ENCODE data around the gene ADPRHL1. TPM values are rescaled to one million over a fixed set of nuclear protein-coding genes. Genes with fewer than 3 reads are reported as not detected.

Gene ADPRHL1
- total RNA-seq, 1 experiment from 2014 or later = 1.5 TPM

DNA sequence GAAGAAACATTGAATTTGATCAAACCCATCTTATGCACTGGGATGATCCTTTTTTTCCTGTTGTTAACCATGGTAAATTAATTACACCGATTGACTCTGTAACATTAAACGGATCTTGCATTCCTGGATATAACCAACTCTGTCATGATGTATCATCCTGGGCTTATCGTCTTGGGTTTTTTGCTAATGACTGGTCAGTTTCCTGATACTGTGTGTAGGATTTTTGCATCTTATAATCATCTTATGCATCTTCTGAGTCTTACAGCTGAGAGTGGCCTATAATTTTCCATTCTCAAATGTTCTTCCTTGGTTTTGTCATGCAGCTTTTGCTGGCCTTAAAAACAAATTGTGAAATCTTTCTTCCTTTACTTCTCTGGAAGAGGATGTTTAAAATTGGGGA, 24.4 kb upstream of the ADPRHL1 start (continued):
- no peak for TF ChIP-seq STAT6 (CRISPR knock-in tag; conservative IDR thresholded peaks at IDR 0.05; ENCODE audit: low read depth)
- no peak for TF ChIP-seq NFYB (CRISPR knock-in tag; conservative IDR thresholded peaks at IDR 0.05; ENCODE audit: low read depth)
- TF ChIP-seq, protein P1, sequence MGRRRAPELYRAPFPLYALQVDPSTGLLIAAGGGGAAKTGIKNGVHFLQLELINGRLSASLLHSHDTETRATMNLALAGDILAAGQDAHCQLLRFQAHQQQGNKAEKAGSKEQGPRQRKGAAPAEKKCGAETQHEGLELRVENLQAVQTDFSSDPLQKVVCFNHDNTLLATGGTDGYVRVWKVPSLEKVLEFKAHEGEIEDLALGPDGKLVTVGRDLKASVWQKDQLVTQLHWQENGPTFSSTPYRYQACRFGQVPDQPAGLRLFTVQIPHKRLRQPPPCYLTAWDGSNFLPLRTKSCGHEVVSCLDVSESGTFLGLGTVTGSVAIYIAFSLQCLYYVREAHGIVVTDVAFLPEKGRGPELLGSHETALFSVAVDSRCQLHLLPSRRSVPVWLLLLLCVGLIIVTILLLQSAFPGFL (CRISPR knock-in tag; IDR thresholded peaks at IDR 0.05; ENCODE audit: borderline replicate concordance) = no peak

GRCh38 chr13:113476811-113477210, 23.5 kb upstream of the ADPRHL1 start:
- TF ChIP-seq PRRX2 (CRISPR knock-in tag; IDR thresholded peaks at IDR 0.05) (no peak), SP1 (CRISPR knock-in tag; conservative IDR thresholded peaks at IDR 0.05) (no peak), OVOL2 (CRISPR knock-in tag; IDR thresholded peaks at IDR 0.05; ENCODE audit: borderline replicate concordance) (no peak), NFE2L1 (CRISPR knock-in tag; IDR thresholded peaks at IDR 0.05) (no peak), STAT6 (CRISPR knock-in tag; conservative IDR thresholded peaks at IDR 0.05; ENCODE audit: low read depth) (no peak), JAZF1 (CRISPR knock-in tag; IDR thresholded peaks at IDR 0.05) (no peak), TP53 (CRISPR knock-in tag; IDR thresholded peaks at IDR 0.05) (no peak)
- TF ChIP-seq, protein P2, sequence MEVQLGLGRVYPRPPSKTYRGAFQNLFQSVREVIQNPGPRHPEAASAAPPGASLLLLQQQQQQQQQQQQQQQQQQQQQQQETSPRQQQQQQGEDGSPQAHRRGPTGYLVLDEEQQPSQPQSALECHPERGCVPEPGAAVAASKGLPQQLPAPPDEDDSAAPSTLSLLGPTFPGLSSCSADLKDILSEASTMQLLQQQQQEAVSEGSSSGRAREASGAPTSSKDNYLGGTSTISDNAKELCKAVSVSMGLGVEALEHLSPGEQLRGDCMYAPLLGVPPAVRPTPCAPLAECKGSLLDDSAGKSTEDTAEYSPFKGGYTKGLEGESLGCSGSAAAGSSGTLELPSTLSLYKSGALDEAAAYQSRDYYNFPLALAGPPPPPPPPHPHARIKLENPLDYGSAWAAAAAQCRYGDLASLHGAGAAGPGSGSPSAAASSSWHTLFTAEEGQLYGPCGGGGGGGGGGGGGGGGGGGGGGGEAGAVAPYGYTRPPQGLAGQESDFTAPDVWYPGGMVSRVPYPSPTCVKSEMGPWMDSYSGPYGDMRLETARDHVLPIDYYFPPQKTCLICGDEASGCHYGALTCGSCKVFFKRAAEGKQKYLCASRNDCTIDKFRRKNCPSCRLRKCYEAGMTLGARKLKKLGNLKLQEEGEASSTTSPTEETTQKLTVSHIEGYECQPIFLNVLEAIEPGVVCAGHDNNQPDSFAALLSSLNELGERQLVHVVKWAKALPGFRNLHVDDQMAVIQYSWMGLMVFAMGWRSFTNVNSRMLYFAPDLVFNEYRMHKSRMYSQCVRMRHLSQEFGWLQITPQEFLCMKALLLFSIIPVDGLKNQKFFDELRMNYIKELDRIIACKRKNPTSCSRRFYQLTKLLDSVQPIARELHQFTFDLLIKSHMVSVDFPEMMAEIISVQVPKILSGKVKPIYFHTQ (CRISPR knock-in tag; IDR thresholded peaks at IDR 0.05) = no peak
- TF ChIP-seq, protein P3, sequence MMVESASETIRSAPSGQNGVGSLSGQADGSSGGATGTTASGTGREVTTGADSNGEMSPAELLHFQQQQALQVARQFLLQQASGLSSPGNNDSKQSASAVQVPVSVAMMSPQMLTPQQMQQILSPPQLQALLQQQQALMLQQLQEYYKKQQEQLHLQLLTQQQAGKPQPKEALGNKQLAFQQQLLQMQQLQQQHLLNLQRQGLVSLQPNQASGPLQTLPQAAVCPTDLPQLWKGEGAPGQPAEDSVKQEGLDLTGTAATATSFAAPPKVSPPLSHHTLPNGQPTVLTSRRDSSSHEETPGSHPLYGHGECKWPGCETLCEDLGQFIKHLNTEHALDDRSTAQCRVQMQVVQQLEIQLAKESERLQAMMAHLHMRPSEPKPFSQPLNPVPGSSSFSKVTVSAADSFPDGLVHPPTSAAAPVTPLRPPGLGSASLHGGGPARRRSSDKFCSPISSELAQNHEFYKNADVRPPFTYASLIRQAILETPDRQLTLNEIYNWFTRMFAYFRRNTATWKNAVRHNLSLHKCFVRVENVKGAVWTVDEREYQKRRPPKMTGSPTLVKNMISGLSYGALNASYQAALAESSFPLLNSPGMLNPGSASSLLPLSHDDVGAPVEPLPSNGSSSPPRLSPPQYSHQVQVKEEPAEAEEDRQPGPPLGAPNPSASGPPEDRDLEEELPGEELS (CRISPR knock-in tag; IDR thresholded peaks at IDR 0.05) = no peak
- TF ChIP-seq, protein P4, sequence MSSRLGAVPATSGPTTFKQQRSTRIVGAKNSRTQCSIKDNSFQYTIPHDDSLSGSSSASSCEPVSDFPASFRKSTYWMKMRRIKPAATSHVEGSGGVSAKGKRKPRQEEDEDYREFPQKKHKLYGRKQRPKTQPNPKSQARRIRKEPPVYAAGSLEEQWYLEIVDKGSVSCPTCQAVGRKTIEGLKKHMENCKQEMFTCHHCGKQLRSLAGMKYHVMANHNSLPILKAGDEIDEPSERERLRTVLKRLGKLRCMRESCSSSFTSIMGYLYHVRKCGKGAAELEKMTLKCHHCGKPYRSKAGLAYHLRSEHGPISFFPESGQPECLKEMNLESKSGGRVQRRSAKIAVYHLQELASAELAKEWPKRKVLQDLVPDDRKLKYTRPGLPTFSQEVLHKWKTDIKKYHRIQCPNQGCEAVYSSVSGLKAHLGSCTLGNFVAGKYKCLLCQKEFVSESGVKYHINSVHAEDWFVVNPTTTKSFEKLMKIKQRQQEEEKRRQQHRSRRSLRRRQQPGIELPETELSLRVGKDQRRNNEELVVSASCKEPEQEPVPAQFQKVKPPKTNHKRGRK (CRISPR knock-in tag; IDR thresholded peaks at IDR 0.05; ENCODE audit: borderline replicate concordance) = no peak
- TF ChIP-seq, protein P5, sequence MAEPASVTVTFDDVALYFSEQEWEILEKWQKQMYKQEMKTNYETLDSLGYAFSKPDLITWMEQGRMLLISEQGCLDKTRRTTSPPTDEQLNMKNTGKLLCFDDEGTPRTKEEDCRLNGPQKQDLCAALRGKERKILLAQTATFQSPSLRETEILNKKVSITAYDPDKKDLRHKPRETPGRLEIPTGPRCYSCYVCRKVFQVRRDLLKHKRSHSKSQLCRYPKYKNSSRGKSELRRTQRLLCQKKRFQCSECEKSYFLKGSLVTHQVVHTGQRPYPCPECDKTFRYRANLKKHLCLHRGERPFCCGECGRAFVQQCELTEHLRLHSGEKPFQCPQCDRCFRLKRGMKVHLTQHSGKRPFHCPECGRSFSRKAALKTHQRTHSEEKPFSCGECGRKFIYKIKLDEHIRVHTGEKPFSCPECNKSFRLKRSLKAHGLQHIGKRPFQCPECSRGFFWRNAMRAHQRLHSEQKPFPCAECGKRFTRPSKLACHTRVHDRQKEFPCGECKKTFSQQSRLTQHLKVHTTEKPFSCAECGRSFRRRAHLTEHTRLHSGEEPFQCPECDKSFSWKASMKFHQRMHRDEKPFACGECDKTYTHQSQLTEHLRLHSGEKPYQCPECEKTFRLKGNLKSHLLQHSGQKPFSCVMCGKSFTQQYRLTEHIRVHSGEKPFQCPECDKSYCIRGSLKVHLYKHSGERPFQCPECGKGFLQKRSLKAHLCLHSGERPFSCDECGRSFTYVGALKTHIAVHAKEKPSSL (CRISPR knock-in tag; conservative IDR thresholded peaks at IDR 0.05) = no peak
- POLR2A ChIA-PET = no interaction called here
- Mint-ChIP-seq H3K4me3 (no peak overlapping the region), H3K27ac (no peak overlapping the region), H3K36me3 (peaks cover 65% of the 10 kb centered on the region), H3K27me3 (ENCODE audit: low read depth) (no peaks in the 10 kb centered on the region), H3K4me1 (no peaks in the 10 kb centered on the region), H3K9me3 (no peaks in the 10 kb centered on the region)
- DNase-seq (ENCODE audit: low spot score) (no peak), ATAC-seq (no peak)
- CTCF ChIA-PET = interaction anchor here (1.3 kb wide), 1 partner anchor 12 kb away, joined by 5 read pairs; no protein-coding TSS in a partner anchor
